Caco-2 (cell line): ENCODE results near the gene LRP1B. TPM values are rescaled to one million over a fixed set of nuclear protein-coding genes. Genes with fewer than 3 reads are reported as not detected.

ENCODE experiments used
- BruUV-seq: library from RNA; stranded (reverse); fragments of 400-500 nt; replicated peaks from 2 replicates; lab custom pipeline; 2021; lab: Mats Ljungman, UMichigan
- CTCF ChIA-PET: fragments of 300-600 bp; sonication (Branson Sonifier 250); formaldehyde crosslinking; loops from one replicate; lab custom pipeline; 2022; ENCODE audit warnings: antibody characterized with exemption; lab: Charles Lee
- POLR2A ChIA-PET: fragments of 300-600 bp; sonication (Branson Sonifier 250); formaldehyde crosslinking; loops from one replicate; lab custom pipeline; 2022; ENCODE audit warnings: antibody characterized with exemption; lab: Charles Lee
- DNase-seq, 2 experiments: peaks; one replicate each; pipeline versions ENCODE4 v3.0.0 to v3.0.0-alpha.2; 2020 to 2022
- H3K27me3 ChIP-seq: replicated peaks from 2 replicates; pipeline ENCODE4 v1.6.0; 2011; ENCODE audit warnings: low read length; ENCODE audit not compliant: control insufficient read depth, insufficient read depth
- H3K36me3 ChIP-seq: 2 replicates; pipeline ENCODE4 v1.5.1; 2011; ENCODE audit warnings: low read length; ENCODE audit not compliant: control insufficient read depth, insufficient read depth
- H3K4me1 ChIP-seq: fragments of 250-450 bp; sonication (Bioruptor Pico); 2 replicates; pipeline ENCODE4 v1.5.1; 2020; ENCODE audit warnings: mild to moderate bottlenecking
- H3K4me3 ChIP-seq: 2 replicates; pipeline ENCODE4 v1.5.1; 2011; ENCODE audit warnings: low read depth, mild to moderate bottlenecking, control low read depth, low read length
- H3K9me3 ChIP-seq: fragments of 250-450 bp; sonication (Bioruptor Pico); 2 replicates; pipeline ENCODE4 v1.5.1; 2020; ENCODE audit warnings: mild to moderate bottlenecking, moderate library complexity
- H3K27ac Mint-ChIP-seq: one replicate; pipeline ENCODE4 v1.8.0; 2022; ENCODE audit warnings: mixed read lengths; ENCODE audit not compliant: unreplicated experiment
- H3K27me3 Mint-ChIP-seq: one replicate; pipeline ENCODE4 v1.8.0; 2022; ENCODE audit warnings: mixed read lengths; ENCODE audit not compliant: insufficient read depth, unreplicated experiment
- H3K36me3 Mint-ChIP-seq: one replicate; pipeline ENCODE4 v1.8.0; 2022; ENCODE audit warnings: mild to moderate bottlenecking, mixed read lengths; ENCODE audit not compliant: insufficient read depth, unreplicated experiment
- H3K4me1 Mint-ChIP-seq: one replicate; pipeline ENCODE4 v1.8.0; 2022; ENCODE audit warnings: low read depth, mixed read lengths; ENCODE audit not compliant: unreplicated experiment
- H3K4me3 Mint-ChIP-seq: one replicate; pipeline ENCODE4 v1.8.0; 2022; ENCODE audit warnings: mild to moderate bottlenecking, moderate library complexity, mixed read lengths; ENCODE audit not compliant: unreplicated experiment
- H3K9me3 Mint-ChIP-seq: one replicate; pipeline ENCODE4 v1.8.0; 2022; ENCODE audit warnings: mixed read lengths; ENCODE audit not compliant: unreplicated experiment
- CTCF ChIP-seq, 2 experiments: fragments of 200-600 bp in 1 of 2; IDR thresholded peaks; 1 replicate in 1 of 2; 2 replicates in 1 of 2; pipeline versions ENCODE4 v1.5.1 to v1.8.0; 2011 to 2022; ENCODE audit warnings: antibody characterized with exemption in 1 of 2, control low read depth in 1 of 2, inconsistent platforms in 1 of 2, low read depth in 1 of 2, low read length in 1 of 2, mild to moderate bottlenecking in 1 of 2, moderate library complexity in 1 of 2; ENCODE audit not compliant: insufficient read depth in 1 of 2, severe bottlenecking in 1 of 2, unreplicated experiment in 1 of 2
- intact Hi-C: fragments of 100-400 bp; cut with micrococcal nuclease; formaldehyde crosslinking; loops from one replicate; pipeline ENCODE4 v1.10.0; 2022; ENCODE audit not compliant: unreplicated experiment
- total RNA-seq: library from RNA; stranded (reverse); gene quantifications from 2 replicates; pipeline ENCODE4 v1.2.3, GENCODE V29; 2022

The LRP1B gene
- total RNA-seq, 1 experiment from 2014 or later: not detected

- no peak overlapping the region for H3K4me3 ChIP-seq
- H3K27ac Mint-ChIP-seq: no peak overlapping the region
- H3K27me3 ChIP-seq: no peaks in the 10 kb centered on the region
- no peaks in the 10 kb centered on the region for H3K9me3 Mint-ChIP-seq
- no peaks in the 10 kb centered on the region for H3K4me1 Mint-ChIP-seq
- ChIA-PET POLR2A (no interaction called here), CTCF (no interaction called here)
- DNase-seq: no peak
- BruUV-seq: no TSS peak
- H3K36me3 ChIP-seq: no peaks in the 10 kb centered on the region
- intact Hi-C loops: no loop called here
- H3K9me3 ChIP-seq: no peaks in the 10 kb centered on the region
- peaks cover 5% of the 10 kb centered on the region for H3K27me3 Mint-ChIP-seq
- H3K4me3 Mint-ChIP-seq: no peak overlapping the region
- TF ChIP-seq CTCF (IDR thresholded peaks at IDR 0.05; ENCODE audit: insufficient read depth in 1 of 2, low read depth in 1 of 2, low read length in 1 of 2, severe bottlenecking in 1 of 2, unreplicated experiment in 1 of 2): no peak
- H3K36me3 Mint-ChIP-seq: no peaks in the 10 kb centered on the region
- H3K4me1 ChIP-seq: no peaks in the 10 kb centered on the region
These were observed 1101.3 kb downstream of the LRP1B start for GRCh38 chr2:141029428-141030078.

- ChIA-PET POLR2A (no interaction called here), CTCF (no interaction called here)
- TF ChIP-seq CTCF (IDR thresholded peaks at IDR 0.05; ENCODE audit: insufficient read depth in 1 of 2, low read depth in 1 of 2, low read length in 1 of 2, severe bottlenecking in 1 of 2, unreplicated experiment in 1 of 2): no peak
- no peaks in the 10 kb centered on the region for H3K36me3 Mint-ChIP-seq
- Histone ChIP-seq H3K27me3 (no peaks in the 10 kb centered on the region), H3K36me3 (no peaks in the 10 kb centered on the region), H3K4me1 (no peaks in the 10 kb centered on the region), H3K4me3 (no peak overlapping the region), H3K9me3 (no peaks in the 10 kb centered on the region)
- no peak for DNase-seq
- no peak overlapping the region for H3K27ac Mint-ChIP-seq
- no peak overlapping the region for H3K4me3 Mint-ChIP-seq
- intact Hi-C loops: no loop called here
- peaks cover 2% of the 10 kb centered on the region for H3K27me3 Mint-ChIP-seq
- no TSS peak for BruUV-seq
- no peaks in the 10 kb centered on the region for H3K9me3 Mint-ChIP-seq
- H3K4me1 Mint-ChIP-seq: no peaks in the 10 kb centered on the region
These were observed 1103.6 kb downstream of the LRP1B start for GRCh38 chr2:141027221-141027620.

GRCh38 chr2:141021611-141022010, 1109.2 kb downstream of the LRP1B start:
- no peaks in the 10 kb centered on the region for H3K36me3 Mint-ChIP-seq
- Histone ChIP-seq H3K27me3 (no peaks in the 10 kb centered on the region), H3K4me3 (no peak overlapping the region), H3K9me3 (no peaks in the 10 kb centered on the region), H3K36me3 (no peaks in the 10 kb centered on the region), H3K4me1 (no peaks in the 10 kb centered on the region)
- H3K27ac Mint-ChIP-seq: no peak overlapping the region
- BruUV-seq: no TSS peak
- ChIA-PET CTCF (no interaction called here), POLR2A (no interaction called here)
- H3K9me3 Mint-ChIP-seq: no peaks in the 10 kb centered on the region
- DNase-seq: no peak
- H3K27me3 Mint-ChIP-seq: peaks cover 3% of the 10 kb centered on the region
- no peaks in the 10 kb centered on the region for H3K4me1 Mint-ChIP-seq
- TF ChIP-seq CTCF (IDR thresholded peaks at IDR 0.05; ENCODE audit: insufficient read depth in 1 of 2, low read depth in 1 of 2, low read length in 1 of 2, severe bottlenecking in 1 of 2, unreplicated experiment in 1 of 2): no peak
- intact Hi-C loops: no loop called here
- no peak overlapping the region for H3K4me3 Mint-ChIP-seq
